HG03460 (cell line): ENCODE data around the gene BMF.
"Not testable (repeated sequence)": the region's sequence is repeated elsewhere in the genome, so short reads cannot be mapped to it uniquely, and the experiment has no call there.

Source experiments
- ATAC-seq: cut with Tn5 transposase; IDR thresholded peaks from one replicate; pipeline ENCODE4 v1.9.1; 2021; ENCODE audit not compliant: unreplicated experiment

BMF gene, protein sequence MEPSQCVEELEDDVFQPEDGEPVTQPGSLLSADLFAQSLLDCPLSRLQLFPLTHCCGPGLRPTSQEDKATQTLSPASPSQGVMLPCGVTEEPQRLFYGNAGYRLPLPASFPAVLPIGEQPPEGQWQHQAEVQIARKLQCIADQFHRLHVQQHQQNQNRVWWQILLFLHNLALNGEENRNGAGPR

DNA sequence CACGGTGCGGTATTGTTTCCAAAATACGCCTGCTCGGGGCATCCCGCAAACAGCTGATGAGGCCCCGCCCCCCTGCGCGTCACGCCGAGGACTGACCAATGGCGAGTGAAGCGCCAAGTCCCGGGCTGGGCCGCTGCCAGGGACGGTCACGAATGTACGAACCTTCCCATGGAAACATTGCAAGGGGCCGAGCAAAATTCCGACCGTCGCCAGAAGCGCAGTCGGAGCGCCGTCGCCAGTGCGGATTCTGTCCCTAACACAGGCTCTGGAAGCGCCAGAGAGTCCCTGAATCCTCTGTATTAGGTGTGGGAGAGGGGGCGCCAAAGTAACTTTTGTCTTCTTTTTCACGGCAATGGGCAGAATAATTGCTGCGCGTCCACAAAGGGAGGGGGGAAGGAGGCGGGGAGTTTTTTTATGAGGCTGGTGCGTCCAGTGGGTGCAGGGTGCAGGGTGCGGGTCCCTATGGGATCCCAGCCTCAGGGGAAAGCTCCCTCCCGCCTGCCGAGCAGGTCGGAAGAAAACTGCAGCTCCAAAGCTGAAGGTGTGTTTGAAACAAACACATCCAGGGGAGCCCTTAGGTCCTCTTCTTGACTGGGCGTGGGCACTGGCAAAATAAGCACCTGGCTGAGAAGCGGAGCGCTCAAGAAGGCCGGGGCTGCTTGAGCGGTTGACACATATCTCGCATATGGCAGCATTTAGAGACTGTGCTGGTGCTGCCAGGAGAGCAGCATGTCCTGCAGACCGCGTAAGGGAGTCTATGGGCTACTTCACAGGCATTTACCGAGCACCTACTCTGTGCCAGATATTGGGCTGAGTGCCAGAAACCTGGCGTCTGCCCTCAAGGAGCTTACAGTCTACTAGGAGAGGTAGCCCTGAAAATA is at the start of gene BMF:
TSS of gene BMF (minus strand) at position 25 of the 881 bp plus-strand sequence. CDS start 2,793 bp downstream, outside the sequence.
- ATAC-seq, result peak; percentile 58

DNA sequence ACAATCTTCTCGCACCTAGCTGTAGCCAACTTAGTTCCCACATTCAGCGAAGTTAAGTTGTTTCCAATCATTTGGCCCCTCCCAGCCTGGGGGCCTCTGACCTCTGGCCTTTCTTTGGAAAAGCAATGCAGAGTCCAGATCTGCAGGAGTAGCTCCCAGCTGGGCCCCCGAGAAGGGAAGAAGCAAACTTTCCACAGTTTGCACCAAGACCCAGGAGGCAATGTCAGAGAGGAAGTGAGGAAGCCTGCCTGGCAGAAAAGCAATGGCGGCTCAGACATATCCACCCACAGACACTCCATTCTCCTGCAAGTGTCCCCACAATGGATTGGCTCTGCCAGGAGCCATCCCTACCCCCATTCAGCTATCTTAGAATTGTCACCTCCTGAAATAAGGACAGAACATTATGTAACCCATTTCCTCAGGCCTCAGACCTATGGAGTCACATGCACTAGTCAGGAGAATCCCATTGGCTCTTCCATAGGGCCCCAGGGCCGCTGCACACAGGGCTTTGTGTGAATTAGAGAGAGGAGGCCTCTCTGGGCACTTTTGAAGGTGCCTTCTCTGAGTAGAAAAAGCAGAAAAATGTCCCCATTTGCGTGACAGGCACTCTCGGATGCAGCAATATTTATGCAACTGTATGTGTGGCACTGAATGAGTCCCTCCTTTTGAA is 49.2 kb upstream of the BMF start:
- ATAC-seq, result no peak

DNA sequence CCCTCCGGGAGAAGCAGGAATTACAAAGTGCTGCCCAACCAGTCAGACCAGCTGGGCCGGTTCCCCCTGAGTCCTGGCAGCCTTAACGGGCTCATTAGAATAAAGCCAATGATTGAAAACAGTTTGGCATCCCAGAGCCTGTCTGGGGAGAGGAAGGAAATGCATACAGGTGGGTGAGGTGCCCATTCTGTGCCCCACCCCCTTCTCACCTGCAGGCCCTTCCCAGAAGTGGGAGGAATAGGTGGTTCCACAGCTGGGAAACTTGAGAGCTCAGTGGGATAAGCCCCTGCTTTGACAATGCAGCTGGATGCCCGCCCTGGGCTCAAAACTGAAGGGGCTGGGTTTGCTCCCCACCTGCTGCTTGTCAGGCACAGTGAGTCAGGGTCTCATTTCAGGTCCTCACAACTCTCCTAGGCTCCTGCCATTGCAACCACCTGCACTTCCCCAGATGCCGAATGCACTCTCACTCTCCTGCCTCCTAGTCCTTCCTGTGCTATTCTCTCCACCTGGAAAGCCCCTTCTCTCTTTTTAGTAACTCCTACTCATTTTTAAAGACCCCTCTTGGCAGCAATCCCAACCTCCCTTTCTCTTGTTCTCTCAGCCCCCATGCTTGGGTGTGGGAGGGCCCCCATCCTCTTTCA is 46.7 kb upstream of the BMF start:
- ATAC-seq, result no peak

DNA sequence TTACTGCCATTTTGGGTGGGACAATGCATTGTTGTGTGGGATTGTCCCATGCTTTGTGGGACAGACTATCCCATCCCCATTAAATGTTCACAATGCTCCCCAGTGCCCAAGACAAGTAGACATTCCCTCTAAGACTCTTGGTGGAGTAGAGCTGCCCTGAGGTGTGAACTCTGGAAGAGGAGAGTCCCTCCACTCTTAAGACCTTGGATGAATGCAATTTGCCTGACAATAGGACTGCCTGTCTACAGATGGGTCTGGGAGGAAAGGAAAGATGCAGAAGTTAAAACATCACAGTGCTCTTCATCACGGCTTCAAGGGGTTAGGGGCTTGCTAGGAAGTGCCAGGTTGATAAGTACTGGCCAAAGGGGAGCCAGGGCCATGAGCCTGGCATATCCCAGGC is 46.1 kb upstream of the BMF start:
- not testable (repeated sequence) for ATAC-seq

DNA sequence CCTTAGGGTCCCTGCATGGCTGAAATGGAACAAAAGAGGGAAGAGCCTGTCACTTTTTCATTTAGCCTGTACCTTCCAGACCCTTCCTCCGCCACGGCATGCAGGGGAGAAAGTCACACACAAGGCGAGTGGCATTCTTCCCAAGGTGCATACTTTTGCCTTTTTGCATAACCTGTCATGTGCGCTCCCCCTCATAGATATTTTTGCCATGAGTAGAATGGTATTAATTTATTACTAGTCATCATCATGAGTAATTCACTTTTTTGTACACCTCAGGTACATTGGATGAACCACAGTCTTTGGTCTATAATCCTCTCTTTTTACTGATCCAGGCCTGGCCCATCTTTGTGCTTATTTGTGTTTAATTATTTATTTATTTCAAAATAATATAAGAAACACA is 43.3 kb upstream of the BMF start:
- no peak for ATAC-seq

DNA sequence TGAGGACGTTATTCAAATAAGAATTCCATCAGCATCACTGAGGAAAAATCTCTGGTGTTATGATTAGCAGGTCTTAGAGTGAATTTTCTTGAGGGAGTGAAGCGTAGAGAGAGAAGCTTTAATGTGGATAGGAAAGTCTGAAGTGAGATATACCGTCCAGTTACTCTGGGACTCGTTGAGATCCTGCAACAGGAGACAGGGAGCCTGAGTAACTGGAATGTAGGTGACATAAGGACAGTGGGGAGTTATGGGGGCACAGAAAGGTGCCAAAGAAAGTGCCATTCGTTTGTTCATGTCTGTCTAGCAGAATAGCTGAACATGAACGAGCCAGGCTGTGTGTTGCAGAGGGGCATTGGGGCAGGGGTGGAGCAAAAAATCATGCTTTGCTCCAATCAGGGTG is 42.8 kb upstream of the BMF start:
- no peak for ATAC-seq

DNA sequence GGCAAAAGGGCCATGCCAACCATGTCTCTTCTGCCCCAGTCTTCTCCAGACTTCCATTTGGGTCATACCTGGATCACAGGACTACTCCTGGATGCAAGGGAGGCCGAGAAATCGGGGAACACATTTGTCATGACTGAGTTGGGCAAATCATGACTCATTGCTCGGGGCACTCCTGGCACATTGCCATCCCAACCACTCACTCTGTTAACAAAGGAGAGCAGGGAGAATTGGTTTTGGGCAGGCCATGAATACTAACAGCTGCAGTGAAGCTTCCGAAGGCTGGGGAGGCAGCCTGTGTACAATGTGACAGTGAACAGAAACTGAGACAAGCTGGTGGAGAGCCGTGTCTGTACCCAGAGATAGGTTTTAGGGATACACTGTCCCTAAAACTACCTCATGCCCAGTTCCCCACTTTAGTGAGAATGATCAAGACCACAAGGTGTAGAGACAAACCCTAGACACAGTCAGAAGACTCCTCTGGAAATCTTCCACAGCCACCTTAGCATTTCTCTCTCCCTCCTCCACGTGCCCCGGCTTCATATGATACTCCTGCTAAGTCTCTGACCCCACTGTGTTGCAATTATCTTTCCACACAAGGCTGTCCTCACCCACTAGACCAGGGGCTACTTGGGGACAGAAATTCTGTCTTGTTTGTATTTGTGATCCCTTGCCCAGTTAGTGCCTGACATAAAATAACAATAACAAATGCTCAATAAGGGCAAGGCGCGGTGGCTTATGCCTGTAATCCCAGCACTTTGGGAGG is 41.7 kb upstream of the BMF start:
- no peak for ATAC-seq

DNA sequence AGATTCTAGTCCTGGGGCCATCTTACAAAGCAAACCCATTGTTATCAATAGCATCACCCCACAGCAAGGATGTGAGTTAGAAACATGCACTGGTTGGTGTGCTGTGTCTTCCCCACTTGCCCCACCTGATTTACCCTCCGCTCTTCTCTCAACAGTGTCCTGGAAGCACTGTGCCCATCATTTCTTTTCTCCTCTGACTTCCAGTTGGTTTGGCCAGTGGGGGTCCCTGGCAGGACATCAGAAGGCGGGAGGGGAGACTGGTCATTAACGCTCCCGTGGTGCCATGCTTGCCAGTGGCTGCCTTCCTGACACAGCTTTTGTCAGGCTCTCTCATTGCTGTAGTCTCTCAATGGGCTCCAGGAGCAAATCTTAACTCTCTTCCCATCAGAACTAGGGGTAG is 40.7 kb upstream of the BMF start:
- ATAC-seq, result no peak

DNA sequence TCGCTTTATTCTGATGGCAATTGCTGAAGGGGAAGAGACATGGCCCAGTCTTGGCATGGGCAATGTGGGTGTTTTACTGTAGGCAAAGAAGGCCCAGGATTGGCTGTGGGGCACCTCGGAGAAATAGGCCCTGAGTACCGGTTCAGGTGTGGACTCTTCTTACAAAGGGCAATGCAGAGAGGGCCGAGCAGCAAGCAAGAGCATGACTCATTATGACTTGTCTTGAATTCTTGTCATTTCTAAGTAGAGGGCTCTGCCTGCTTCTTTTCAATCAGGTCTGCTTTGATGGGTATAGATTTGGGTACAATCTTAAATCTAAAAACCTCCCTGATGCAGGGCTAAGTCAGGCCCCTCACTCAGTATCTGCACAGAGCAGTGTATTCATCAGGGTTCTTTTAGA is 37.4 kb upstream of the BMF start:
- no peak for ATAC-seq

DNA sequence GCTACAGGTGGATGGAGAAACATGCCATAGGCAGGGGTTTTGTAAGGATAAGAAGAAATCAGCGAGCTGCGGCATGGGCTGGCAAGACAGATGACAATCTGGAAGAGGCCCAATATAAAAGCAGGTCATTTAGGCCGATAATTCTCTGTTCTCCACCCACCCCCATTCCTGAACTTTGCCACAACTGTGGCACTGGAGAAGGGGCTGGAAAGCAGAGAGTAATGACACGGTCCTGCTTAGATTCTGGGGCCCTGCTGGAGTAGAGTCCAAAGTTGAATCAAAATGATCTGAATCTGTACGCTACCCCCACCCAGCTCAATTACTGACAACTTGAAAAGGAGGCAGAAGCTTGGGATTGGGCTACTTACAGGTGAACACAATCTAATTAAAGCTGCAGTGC is 33.7 kb upstream of the BMF start:
- ATAC-seq, result no peak

DNA sequence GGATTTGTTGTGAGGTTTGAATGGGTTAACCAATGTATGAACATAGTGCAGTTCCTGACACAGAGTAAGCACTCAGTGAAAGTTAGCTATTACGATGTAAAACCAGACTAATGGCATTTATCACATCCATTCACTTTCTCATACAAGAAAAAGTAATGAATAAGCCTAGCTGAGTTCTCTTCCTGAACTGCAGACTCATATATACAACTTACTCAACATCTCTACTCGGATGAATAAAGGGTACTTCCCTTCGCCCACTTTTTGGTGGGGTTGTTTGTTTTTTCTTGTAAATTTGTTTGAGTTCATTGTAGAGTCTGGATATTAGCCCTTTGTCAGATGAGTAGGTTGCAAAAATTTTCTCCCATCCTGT is 29.5 kb upstream of the BMF start:
- ATAC-seq, result not testable (repeated sequence)

DNA sequence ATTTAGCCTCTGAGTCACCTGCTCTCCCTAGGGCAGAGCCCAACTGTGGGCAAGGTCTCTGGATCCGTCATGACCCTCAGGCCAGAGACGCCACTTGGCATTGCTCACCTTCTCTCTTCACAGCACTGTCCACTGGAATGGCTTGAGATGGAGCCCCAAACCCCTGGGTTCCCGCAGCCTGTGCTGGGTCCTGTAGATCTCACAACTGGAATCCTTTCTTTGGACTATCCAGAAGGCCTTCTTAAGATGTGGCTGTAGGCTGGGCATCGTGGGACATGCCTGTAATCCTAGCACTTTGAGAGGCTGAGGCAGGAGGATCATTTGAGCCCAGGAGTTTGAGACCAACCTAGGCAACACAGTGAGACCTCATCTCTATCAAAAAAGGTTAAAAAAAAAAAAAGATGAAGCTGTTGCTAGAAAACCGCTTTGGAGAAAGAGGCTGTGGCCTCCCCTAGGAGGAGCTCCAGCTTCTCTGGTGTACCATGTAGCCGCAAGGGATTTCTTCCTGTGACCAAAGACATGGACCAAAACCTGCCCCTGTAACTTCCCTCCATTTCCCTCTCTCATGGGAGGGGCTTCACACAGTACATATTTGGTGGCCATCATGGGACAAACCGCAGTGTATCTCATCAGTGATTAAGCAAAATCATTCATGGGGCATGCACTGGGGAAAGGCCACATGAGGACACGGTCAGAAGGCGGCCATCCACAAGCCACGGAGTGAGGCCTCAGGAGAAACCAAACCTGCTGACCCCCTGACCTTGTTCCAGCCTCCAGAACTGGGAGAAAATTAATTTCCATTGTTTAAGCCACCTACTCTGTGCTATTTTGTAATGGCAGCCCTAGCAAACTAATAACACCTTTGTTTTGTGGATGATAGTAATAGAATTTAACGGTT is 28.9 kb upstream of the BMF start:
- ATAC-seq, result no peak

DNA sequence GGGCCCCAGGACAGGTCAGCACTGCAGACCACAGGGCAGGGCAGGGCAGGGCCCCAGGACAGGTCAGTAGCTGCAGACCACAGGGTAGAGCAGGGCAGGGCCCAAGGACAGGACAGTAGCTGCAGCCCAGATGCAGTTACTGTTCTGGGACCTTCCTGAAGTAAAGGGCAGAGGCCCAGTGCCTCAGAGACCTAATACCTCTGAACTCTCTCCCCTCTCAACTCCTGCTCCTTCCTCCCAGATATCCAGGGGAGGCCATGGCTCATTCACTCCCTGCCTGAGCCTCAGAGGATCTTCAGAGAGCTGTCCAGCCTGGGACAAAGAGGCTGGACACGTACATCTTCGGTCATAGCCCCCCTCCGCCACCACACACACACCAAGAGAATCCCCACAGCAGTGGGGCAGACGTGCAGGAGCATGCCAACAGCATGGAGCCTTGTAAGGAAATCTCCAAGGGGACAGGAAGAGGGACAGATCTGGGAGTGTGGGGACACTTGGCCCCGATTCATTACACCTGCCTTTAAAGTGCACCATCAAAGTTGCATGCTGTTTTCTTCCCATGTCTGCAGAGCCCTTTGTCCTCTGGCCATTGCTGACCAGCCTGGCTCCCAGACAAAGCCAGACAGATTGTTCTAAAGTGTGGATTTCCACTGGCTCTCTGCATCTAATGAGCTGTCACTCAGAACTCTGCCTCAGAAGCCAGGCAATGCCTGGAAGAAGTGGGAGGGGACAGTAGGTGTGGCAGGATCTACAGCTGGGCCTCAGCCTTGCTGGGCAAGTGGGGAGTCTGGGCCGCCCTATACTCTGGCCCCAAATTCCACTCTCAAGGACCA is 28.0 kb upstream of the BMF start:
- ATAC-seq, result no peak

DNA sequence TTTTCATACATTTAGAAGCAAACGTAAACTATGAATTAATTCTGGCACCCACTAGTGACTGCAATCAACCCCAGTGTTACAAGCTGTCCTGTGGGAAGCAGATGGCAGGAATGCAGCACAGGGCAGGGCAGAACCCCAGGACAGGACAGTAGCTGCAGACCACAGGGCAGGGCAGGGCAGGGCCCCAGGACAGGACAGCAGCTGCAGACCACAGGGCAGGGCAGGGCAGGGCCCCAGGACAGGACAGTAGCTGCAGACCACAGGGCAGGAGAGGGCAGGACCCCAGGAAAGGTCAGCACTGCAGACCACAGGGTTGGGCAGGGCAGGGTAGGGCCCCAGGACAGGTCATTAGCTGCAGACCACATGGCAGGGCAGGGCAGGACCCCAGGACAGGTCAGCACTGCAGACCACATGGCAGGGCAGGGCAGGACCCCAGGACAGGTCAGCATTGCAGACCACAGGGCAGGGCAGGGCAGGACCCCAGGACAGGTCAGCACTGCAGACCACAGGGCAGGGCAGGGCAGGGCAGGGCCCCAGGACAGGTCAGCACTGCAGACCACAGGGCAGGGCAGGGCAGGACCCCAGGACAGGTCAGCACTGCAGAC is 27.3 kb upstream of the BMF start:
- ATAC-seq, result not testable (repeated sequence)

DNA sequence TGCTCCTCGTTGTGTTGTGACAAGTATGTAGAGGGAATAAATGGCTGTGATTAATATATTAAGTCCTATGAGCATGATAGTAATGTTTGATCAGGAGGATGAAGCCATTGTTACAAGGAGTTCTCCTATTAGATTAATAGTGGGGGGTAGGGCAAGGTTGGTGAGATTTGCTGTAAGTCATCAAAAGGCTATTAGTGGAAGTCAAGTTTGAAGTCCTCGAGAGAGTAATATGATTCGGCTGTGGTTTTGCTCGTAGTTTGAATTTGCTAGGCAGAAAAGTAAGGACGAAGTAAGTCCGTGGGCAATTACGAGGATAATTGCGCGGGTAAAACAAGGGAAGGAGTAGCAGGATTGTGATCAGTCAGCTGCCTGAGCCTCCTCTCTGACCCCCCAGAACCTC is 26.2 kb upstream of the BMF start:
- ATAC-seq, result no peak

DNA sequence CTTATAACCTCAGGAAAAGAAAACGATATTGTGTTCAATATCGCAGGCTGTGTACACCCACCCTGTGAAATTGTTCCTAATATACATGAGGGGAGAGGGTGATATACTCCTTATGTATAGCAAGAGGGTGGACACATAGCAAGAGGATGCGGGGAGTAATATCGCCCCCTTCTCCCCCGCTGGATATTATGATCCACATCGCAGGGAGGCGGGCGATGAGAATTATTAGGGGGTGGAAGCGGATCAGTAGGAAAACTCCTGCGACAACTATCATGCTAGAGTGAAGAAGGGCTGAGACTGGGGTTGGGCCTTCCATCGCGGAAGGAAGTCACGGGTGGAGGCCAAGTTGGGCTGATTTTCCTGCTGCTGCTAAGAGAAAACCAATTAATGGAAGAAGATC is 24.9 kb upstream of the BMF start:
- no peak for ATAC-seq

DNA sequence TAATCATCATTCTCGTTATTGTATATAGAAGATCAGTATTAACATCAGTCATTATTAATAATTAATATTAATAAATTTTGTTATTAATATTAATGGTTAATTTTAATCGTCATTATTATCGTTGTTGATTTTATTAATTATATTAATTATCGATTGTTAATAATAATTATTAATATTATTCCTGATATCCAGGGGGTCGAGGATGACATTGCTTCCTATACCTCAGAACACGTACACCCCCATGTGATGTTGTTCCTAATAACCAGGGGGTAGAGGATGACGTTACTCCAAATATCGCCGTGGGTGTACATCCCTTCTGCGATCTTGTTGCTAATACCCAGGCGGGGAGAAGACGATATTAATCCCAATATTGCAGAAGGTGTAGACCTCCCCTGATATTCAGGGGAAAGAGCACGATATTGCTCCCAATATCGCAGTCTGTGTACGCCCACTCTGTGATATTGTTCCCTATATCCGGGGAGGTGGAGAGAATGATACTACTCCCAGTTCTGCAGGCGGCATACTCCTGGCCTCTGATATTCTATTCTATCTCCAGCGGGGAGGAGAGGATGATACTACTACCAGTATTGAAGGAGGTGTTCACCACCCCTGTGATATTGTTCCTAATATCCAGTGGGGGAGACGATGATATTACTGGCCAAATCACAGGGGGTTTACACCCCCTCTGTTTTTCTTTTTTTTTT is 22.3 kb upstream of the BMF start:
- no peak for ATAC-seq

DNA sequence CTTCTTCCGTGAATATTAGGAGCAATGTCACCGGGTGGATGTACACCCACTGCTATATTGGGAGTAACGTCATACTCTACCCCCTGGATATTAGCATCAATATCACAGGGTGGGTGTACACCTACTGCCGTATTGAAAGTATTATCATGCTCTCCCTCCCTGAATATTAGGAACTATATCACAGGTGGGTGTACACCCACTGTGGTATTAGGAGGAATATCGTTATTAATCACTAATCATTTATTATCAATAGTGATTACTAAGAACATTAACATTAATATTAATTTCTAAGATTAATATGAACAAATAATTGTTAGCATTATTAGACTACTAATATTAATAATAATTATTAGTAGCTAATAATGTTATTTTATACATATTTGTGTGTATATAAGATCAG is 21.4 kb upstream of the BMF start:
- ATAC-seq, result no peak
